Measurements from ENCODE around the gene WRAP53. TPM values are rescaled to one million over a fixed set of nuclear protein-coding genes. Genes with fewer than 3 reads are reported as not detected.

The WRAP53 gene
- total RNA-seq, 1 experiment from 2014 or later: 22.6 TPM

- Histone ChIP-seq H3K9me3 (ENCODE audit: low read length) (no peaks in the 10 kb centered on the region), H3K9ac (ENCODE audit: low read length) (no peak overlapping the region), H3K4me2 (ENCODE audit: low read length) (no peak overlapping the region), H2AFZ (ENCODE audit: low read length) (no peak overlapping the region), H3K79me2 (ENCODE audit: low read length) (no peaks in the 10 kb centered on the region), H4K20me1 (ENCODE audit: low read length) (no peaks in the 10 kb centered on the region), H3K27ac (ENCODE audit: low read length) (no peak overlapping the region), H3K9me2 (replicated peaks; ENCODE audit: low read length) (no peaks in the 10 kb centered on the region), H3K4me3 (ENCODE audit: low read length) (no peak overlapping the region), H3K36me3 (ENCODE audit: low read depth, low read length) (no peaks in the 10 kb centered on the region), H3F3A (ENCODE audit: low read length, unreplicated experiment) (no peaks in the 10 kb centered on the region), H3K4me1 (ENCODE audit: insufficient read depth, low read length) (no peaks in the 10 kb centered on the region), H3K27me3 (ENCODE audit: low read length) (no peaks in the 10 kb centered on the region)
- ATAC-seq: no peak
- CTCF ChIA-PET: no interaction called here
- BruUV-seq (replicated peaks): no TSS peak
- intact Hi-C loops (cut with micrococcal nuclease): no loop called here
- no peak for DNase-seq
- POLR2A ChIA-PET (ENCODE audit: unreplicated experiment): no interaction called here
- no peak for TF ChIP-seq EZH2phosphoT487 (IDR thresholded peaks at IDR 0.05; ENCODE audit: borderline replicate concordance, low read length)
- no peak for TF ChIP-seq EZH2 (IDR thresholded peaks at IDR 0.05; ENCODE audit: low read length, unreplicated experiment)
- no peak for TF ChIP-seq CTCF (conservative IDR thresholded peaks at IDR 0.05; ENCODE audit: low read depth, low read length)
These were observed 19.2 kb downstream of the WRAP53 start for GRCh38 chr17:7707446-7707845.

- Histone ChIP-seq H4K20me1 (ENCODE audit: low read length) (no peaks in the 10 kb centered on the region), H3K36me3 (ENCODE audit: low read depth, low read length) (no peaks in the 10 kb centered on the region), H3K9me2 (replicated peaks; ENCODE audit: low read length) (no peaks in the 10 kb centered on the region), H3K4me3 (ENCODE audit: low read length) (no peak overlapping the region), H3K9ac (ENCODE audit: low read length) (no peak overlapping the region), H3K4me1 (ENCODE audit: insufficient read depth, low read length) (no peaks in the 10 kb centered on the region), H3K4me2 (ENCODE audit: low read length) (no peak overlapping the region), H3K27me3 (ENCODE audit: low read length) (no peaks in the 10 kb centered on the region), H3F3A (ENCODE audit: low read length, unreplicated experiment) (no peaks in the 10 kb centered on the region), H3K27ac (ENCODE audit: low read length) (no peak overlapping the region), H3K79me2 (ENCODE audit: low read length) (no peaks in the 10 kb centered on the region), H2AFZ (ENCODE audit: low read length) (no peak overlapping the region), H3K9me3 (ENCODE audit: low read length) (no peaks in the 10 kb centered on the region)
- ChIA-PET POLR2A (ENCODE audit: unreplicated experiment) (no interaction called here), CTCF (no interaction called here)
- BruUV-seq (replicated peaks): no TSS peak
- intact Hi-C loops (cut with micrococcal nuclease): no loop called here
- DNase-seq (no peak), ATAC-seq (no peak)
- no peak for TF ChIP-seq EZH2phosphoT487 (IDR thresholded peaks at IDR 0.05; ENCODE audit: borderline replicate concordance, low read length)
- no peak for TF ChIP-seq CTCF (conservative IDR thresholded peaks at IDR 0.05; ENCODE audit: low read depth, low read length)
- no peak for TF ChIP-seq EZH2 (IDR thresholded peaks at IDR 0.05; ENCODE audit: low read length, unreplicated experiment)
These were observed 19.8 kb downstream of the WRAP53 start for GRCh38 chr17:7707858-7708750.

GRCh38 chr17:7709031-7709430 lies 20.8 kb downstream of the WRAP53 start:
- H3K27me3 ChIP-seq (ENCODE audit: low read length): no peaks in the 10 kb centered on the region
- no peaks in the 10 kb centered on the region for H3K36me3 ChIP-seq (ENCODE audit: low read depth, low read length)
- H4K20me1 ChIP-seq (ENCODE audit: low read length): no peaks in the 10 kb centered on the region
- H3K4me1 ChIP-seq (ENCODE audit: insufficient read depth, low read length): no peaks in the 10 kb centered on the region
- ChIA-PET POLR2A (ENCODE audit: unreplicated experiment) (no interaction called here), CTCF (no interaction called here)
- no peak overlapping the region for H2AFZ ChIP-seq (ENCODE audit: low read length)
- no peaks in the 10 kb centered on the region for H3F3A ChIP-seq (ENCODE audit: low read length, unreplicated experiment)
- no peak overlapping the region for H3K9ac ChIP-seq (ENCODE audit: low read length)
- no peak for TF ChIP-seq EZH2phosphoT487 (IDR thresholded peaks at IDR 0.05; ENCODE audit: borderline replicate concordance, low read length)
- TF ChIP-seq CTCF (conservative IDR thresholded peaks at IDR 0.05; ENCODE audit: low read depth, low read length): no peak
- no peak for TF ChIP-seq EZH2 (IDR thresholded peaks at IDR 0.05; ENCODE audit: low read length, unreplicated experiment)
- H3K4me2 ChIP-seq (ENCODE audit: low read length): no peak overlapping the region
- no peak overlapping the region for H3K4me3 ChIP-seq (ENCODE audit: low read length)
- no peaks in the 10 kb centered on the region for H3K9me3 ChIP-seq (ENCODE audit: low read length)
- H3K27ac ChIP-seq (ENCODE audit: low read length): no peak overlapping the region
- H3K79me2 ChIP-seq (ENCODE audit: low read length): no peaks in the 10 kb centered on the region
- DNase-seq (no peak), ATAC-seq (no peak)
- H3K9me2 ChIP-seq (replicated peaks; ENCODE audit: low read length): no peaks in the 10 kb centered on the region
- BruUV-seq (replicated peaks): no TSS peak
- intact Hi-C loops (cut with micrococcal nuclease): no loop called here

Measured in PC-3 (cell line).